Caco-2 (cell line): Measurements from ENCODE around the gene CHMP4A. TPM values are rescaled to one million over a fixed set of nuclear protein-coding genes. Genes with fewer than 3 reads are reported as not detected.

Experiments
- BruUV-seq: library from RNA; stranded (reverse); fragments of 400-500 nt; replicated peaks from 2 replicates; lab custom pipeline; 2021; lab: Mats Ljungman, UMichigan
- CTCF ChIA-PET: fragments of 300-600 bp; sonication (Branson Sonifier 250); formaldehyde crosslinking; loops from one replicate; lab custom pipeline; 2022; ENCODE audit warnings: antibody characterized with exemption; lab: Charles Lee
- POLR2A ChIA-PET: fragments of 300-600 bp; sonication (Branson Sonifier 250); formaldehyde crosslinking; loops from one replicate; lab custom pipeline; 2022; ENCODE audit warnings: antibody characterized with exemption; lab: Charles Lee
- DNase-seq, 2 experiments: peaks; one replicate each; pipeline versions ENCODE4 v3.0.0 to v3.0.0-alpha.2; 2020 to 2022
- H3K27me3 ChIP-seq: replicated peaks from 2 replicates; pipeline ENCODE4 v1.6.0; 2011; ENCODE audit warnings: low read length; ENCODE audit not compliant: control insufficient read depth, insufficient read depth
- H3K36me3 ChIP-seq: 2 replicates; pipeline ENCODE4 v1.5.1; 2011; ENCODE audit warnings: low read length; ENCODE audit not compliant: control insufficient read depth, insufficient read depth
- H3K4me1 ChIP-seq: fragments of 250-450 bp; sonication (Bioruptor Pico); 2 replicates; pipeline ENCODE4 v1.5.1; 2020; ENCODE audit warnings: mild to moderate bottlenecking
- H3K4me3 ChIP-seq: 2 replicates; pipeline ENCODE4 v1.5.1; 2011; ENCODE audit warnings: low read depth, mild to moderate bottlenecking, control low read depth, low read length
- H3K9me3 ChIP-seq: fragments of 250-450 bp; sonication (Bioruptor Pico); 2 replicates; pipeline ENCODE4 v1.5.1; 2020; ENCODE audit warnings: mild to moderate bottlenecking, moderate library complexity
- H3K27ac Mint-ChIP-seq: one replicate; pipeline ENCODE4 v1.8.0; 2022; ENCODE audit warnings: mixed read lengths; ENCODE audit not compliant: unreplicated experiment
- H3K27me3 Mint-ChIP-seq: one replicate; pipeline ENCODE4 v1.8.0; 2022; ENCODE audit warnings: mixed read lengths; ENCODE audit not compliant: insufficient read depth, unreplicated experiment
- H3K36me3 Mint-ChIP-seq: one replicate; pipeline ENCODE4 v1.8.0; 2022; ENCODE audit warnings: mild to moderate bottlenecking, mixed read lengths; ENCODE audit not compliant: insufficient read depth, unreplicated experiment
- H3K4me1 Mint-ChIP-seq: one replicate; pipeline ENCODE4 v1.8.0; 2022; ENCODE audit warnings: low read depth, mixed read lengths; ENCODE audit not compliant: unreplicated experiment
- H3K4me3 Mint-ChIP-seq: one replicate; pipeline ENCODE4 v1.8.0; 2022; ENCODE audit warnings: mild to moderate bottlenecking, moderate library complexity, mixed read lengths; ENCODE audit not compliant: unreplicated experiment
- H3K9me3 Mint-ChIP-seq: one replicate; pipeline ENCODE4 v1.8.0; 2022; ENCODE audit warnings: mixed read lengths; ENCODE audit not compliant: unreplicated experiment
- CTCF ChIP-seq, 2 experiments: fragments of 200-600 bp in 1 of 2; IDR thresholded peaks; 1 replicate in 1 of 2; 2 replicates in 1 of 2; pipeline versions ENCODE4 v1.5.1 to v1.8.0; 2011 to 2022; ENCODE audit warnings: antibody characterized with exemption in 1 of 2, control low read depth in 1 of 2, inconsistent platforms in 1 of 2, low read depth in 1 of 2, low read length in 1 of 2, mild to moderate bottlenecking in 1 of 2, moderate library complexity in 1 of 2; ENCODE audit not compliant: insufficient read depth in 1 of 2, severe bottlenecking in 1 of 2, unreplicated experiment in 1 of 2
- intact Hi-C: fragments of 100-400 bp; cut with micrococcal nuclease; formaldehyde crosslinking; loops from one replicate; pipeline ENCODE4 v1.10.0; 2022; ENCODE audit not compliant: unreplicated experiment
- total RNA-seq: library from RNA; stranded (reverse); gene quantifications from 2 replicates; pipeline ENCODE4 v1.2.3, GENCODE V29; 2022

Gene CHMP4A
- total RNA-seq, 1 experiment from 2014 or later = 57.7 TPM

GRCh38 chr14:24261256-24261968 lies 48.1 kb upstream of the CHMP4A start:
- Mint-ChIP-seq H3K4me3 (no peak overlapping the region), H3K27me3 (no peaks in the 10 kb centered on the region)

GRCh38 chr14:24260780-24261157 lies 47.5 kb upstream of the CHMP4A start:
- TF ChIP-seq CTCF (IDR thresholded peaks at IDR 0.05; ENCODE audit: insufficient read depth in 1 of 2, low read depth in 1 of 2, low read length in 1 of 2, severe bottlenecking in 1 of 2, unreplicated experiment in 1 of 2) = no peak
- intact Hi-C loops = no loop called here
- H3K36me3 ChIP-seq = no peaks in the 10 kb centered on the region
- H3K27me3 ChIP-seq = no peaks in the 10 kb centered on the region
- H3K27ac Mint-ChIP-seq = no peak overlapping the region
- H3K4me3 Mint-ChIP-seq = no peak overlapping the region
- no peaks in the 10 kb centered on the region for H3K4me1 Mint-ChIP-seq
- no TSS peak for BruUV-seq
- H3K4me3 ChIP-seq = no peak overlapping the region
- H3K9me3 Mint-ChIP-seq = no peaks in the 10 kb centered on the region
- H3K9me3 ChIP-seq = no peaks in the 10 kb centered on the region
- ChIA-PET POLR2A (no interaction called here), CTCF (interaction anchor here (1.7 kb wide), 1 partner anchor 8 kb away, joined by 3 read pairs; no protein-coding TSS in a partner anchor)
- no peaks in the 10 kb centered on the region for H3K27me3 Mint-ChIP-seq
- no peaks in the 10 kb centered on the region for H3K36me3 Mint-ChIP-seq
- peaks cover 12% of the 10 kb centered on the region; the same call in 1 of the 2 replicates for H3K4me1 ChIP-seq
- no peak for DNase-seq

More at GRCh38 chr14:24261256-24261968, 48.1 kb upstream of the CHMP4A start:
- ChIA-PET POLR2A (interaction anchor here (1.1 kb wide), 1 partner anchor 10 kb away, joined by 4 read pairs; the partner anchor contains the start of gene RABGGTA), CTCF (interaction anchor here (1.7 kb wide), 1 partner anchor 9 kb away, joined by 3 read pairs; no protein-coding TSS in a partner anchor)
- H3K4me3 ChIP-seq = no peak overlapping the region
- H3K27me3 ChIP-seq = no peaks in the 10 kb centered on the region
- no peak for TF ChIP-seq CTCF (IDR thresholded peaks at IDR 0.05; ENCODE audit: insufficient read depth in 1 of 2, low read depth in 1 of 2, low read length in 1 of 2, severe bottlenecking in 1 of 2, unreplicated experiment in 1 of 2)
- H3K4me1 ChIP-seq = peaks cover 12% of the 10 kb centered on the region; the same call in 1 of the 2 replicates
- Mint-ChIP-seq H3K4me1 (no peaks in the 10 kb centered on the region), H3K27ac (no peak overlapping the region), H3K36me3 (no peaks in the 10 kb centered on the region), H3K9me3 (no peaks in the 10 kb centered on the region)
- DNase-seq = no peak
- no peaks in the 10 kb centered on the region for H3K36me3 ChIP-seq
- intact Hi-C loops = no loop called here
- no peaks in the 10 kb centered on the region for H3K9me3 ChIP-seq
- no TSS peak for BruUV-seq

- H3K36me3 ChIP-seq = no peaks in the 10 kb centered on the region
- CTCF ChIA-PET = interaction anchor here (1.7 kb wide), 1 partner anchor 7 kb away, joined by 3 read pairs; no protein-coding TSS in a partner anchor
- H3K4me1 ChIP-seq = peaks cover 12% of the 10 kb centered on the region; the same call in 1 of the 2 replicates
- Mint-ChIP-seq H3K36me3 (no peaks in the 10 kb centered on the region), H3K27me3 (no peaks in the 10 kb centered on the region), H3K27ac (no peak overlapping the region), H3K4me3 (no peak overlapping the region), H3K9me3 (no peaks in the 10 kb centered on the region), H3K4me1 (no peaks in the 10 kb centered on the region)
- no peaks in the 10 kb centered on the region for H3K27me3 ChIP-seq
- H3K9me3 ChIP-seq = no peaks in the 10 kb centered on the region
- POLR2A ChIA-PET = no interaction called here
- no peak overlapping the region for H3K4me3 ChIP-seq
- intact Hi-C loops = no loop called here
- no TSS peak for BruUV-seq
- DNase-seq = no peak
- TF ChIP-seq CTCF (IDR thresholded peaks at IDR 0.05; ENCODE audit: insufficient read depth in 1 of 2, low read depth in 1 of 2, low read length in 1 of 2, severe bottlenecking in 1 of 2, unreplicated experiment in 1 of 2) = no peak
Measured at GRCh38 chr14:24260026-24260779, 46.9 kb upstream of the CHMP4A start.
